ENCODE results near the gene NUP188. TPM values are rescaled to one million over a fixed set of nuclear protein-coding genes. Genes with fewer than 3 reads are reported as not detected.

The NUP188 gene, protein sequence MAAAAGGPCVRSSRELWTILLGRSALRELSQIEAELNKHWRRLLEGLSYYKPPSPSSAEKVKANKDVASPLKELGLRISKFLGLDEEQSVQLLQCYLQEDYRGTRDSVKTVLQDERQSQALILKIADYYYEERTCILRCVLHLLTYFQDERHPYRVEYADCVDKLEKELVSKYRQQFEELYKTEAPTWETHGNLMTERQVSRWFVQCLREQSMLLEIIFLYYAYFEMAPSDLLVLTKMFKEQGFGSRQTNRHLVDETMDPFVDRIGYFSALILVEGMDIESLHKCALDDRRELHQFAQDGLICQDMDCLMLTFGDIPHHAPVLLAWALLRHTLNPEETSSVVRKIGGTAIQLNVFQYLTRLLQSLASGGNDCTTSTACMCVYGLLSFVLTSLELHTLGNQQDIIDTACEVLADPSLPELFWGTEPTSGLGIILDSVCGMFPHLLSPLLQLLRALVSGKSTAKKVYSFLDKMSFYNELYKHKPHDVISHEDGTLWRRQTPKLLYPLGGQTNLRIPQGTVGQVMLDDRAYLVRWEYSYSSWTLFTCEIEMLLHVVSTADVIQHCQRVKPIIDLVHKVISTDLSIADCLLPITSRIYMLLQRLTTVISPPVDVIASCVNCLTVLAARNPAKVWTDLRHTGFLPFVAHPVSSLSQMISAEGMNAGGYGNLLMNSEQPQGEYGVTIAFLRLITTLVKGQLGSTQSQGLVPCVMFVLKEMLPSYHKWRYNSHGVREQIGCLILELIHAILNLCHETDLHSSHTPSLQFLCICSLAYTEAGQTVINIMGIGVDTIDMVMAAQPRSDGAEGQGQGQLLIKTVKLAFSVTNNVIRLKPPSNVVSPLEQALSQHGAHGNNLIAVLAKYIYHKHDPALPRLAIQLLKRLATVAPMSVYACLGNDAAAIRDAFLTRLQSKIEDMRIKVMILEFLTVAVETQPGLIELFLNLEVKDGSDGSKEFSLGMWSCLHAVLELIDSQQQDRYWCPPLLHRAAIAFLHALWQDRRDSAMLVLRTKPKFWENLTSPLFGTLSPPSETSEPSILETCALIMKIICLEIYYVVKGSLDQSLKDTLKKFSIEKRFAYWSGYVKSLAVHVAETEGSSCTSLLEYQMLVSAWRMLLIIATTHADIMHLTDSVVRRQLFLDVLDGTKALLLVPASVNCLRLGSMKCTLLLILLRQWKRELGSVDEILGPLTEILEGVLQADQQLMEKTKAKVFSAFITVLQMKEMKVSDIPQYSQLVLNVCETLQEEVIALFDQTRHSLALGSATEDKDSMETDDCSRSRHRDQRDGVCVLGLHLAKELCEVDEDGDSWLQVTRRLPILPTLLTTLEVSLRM (N-terminal part only)
- total RNA-seq (2022) (80.9 and 85.7 TPM in 2 replicates), Bru-seq, nascent RNA (percentile 68 among the genes with signal in this experiment), BruChase-seq, experiment 1, labeled RNA remaining after a 2-hour chase (percentile 80 among the genes with signal in this experiment), BruChase-seq, experiment 2, labeled RNA remaining after a 6-hour chase (percentile 89 among the genes with signal in this experiment)
- long read RNA-seq, full-length matches to known transcripts, result 60 of 131 reads
- long read RNA-seq, partial matches to known transcripts, result 14 of 131 reads
- long read RNA-seq, other reads (novel, unspliced or antisense), result 57 of 131 reads

DNA sequence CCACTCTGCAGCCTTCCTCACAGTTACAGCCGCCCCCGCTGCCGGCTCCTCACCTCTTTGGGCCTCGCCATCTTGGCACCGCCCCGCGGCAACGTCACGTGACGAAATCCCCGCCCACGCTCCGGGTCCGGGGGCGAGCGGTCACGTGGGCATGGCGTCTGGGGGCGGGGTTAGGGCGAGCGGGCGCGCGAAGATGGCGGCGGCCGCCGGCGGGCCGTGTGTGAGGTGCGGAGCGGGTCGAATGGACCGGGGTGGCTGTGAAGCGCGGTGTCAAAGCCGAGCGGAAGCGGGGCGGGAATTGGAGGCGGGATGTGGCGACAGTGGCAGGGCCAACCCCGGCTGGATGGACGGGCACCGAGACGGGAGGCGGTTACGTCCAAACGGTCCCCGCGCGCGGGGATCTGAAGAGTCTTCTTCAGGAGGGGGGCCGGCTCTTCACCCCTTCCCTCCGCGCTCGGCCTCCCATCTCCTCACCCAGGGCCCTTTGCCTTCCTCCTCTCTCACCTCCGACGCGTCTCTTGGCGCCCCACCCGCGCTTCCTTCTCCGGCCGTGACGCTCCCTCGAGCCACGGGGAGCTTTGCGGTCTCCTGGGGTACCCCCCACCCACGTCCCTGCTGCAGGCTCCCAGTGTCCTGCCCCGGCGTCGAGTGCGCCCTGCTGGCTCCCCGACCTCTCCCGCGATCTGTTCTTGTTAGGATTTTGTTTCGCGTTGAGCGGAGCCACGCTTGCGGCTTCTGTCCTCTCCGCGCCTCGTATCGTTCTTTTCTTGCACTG lies at the start of gene NUP188, which contains the start of gene DOLK:
Gene NUP188 (plus strand): TSS at position 173 of the 775 bp plus-strand sequence. CDS start 21 bp downstream, at position 194.
Gene DOLK (minus strand): TSS at position 77 of the 775 bp plus-strand sequence. CDS start 300 bp downstream, outside the sequence.
- intact Hi-C loops (cut with micrococcal nuclease; ENCODE audit: unreplicated experiment), result loop anchor here (5.0 kb wide), 1 partner anchor 80 kb away; the partner anchor contains the start of gene SH3GLB2
- peaks cover 26% of the 10 kb centered on the region for H3K4me1 ChIP-seq

DNA sequence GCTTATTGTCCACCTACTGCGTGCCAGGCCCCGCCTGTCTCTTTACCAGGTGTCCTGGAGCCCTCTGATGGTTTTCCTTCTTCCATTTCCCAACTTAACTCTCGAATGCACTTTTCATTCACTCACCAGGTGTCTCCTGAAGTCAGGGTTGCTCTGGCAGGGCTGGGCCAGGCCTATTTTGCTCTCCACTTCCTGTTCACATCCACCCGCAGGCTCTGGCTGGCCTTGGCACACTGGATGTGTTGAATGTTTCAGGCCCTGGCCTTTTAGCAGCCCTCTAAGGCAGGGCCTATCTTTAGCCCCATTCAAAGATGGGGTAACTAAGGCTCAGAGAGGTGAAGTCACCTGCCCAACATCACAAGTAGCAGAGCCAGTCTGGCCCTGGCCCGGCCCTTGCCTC lies 49.1 kb upstream of the NUP188 start:
- Mint-ChIP-seq H3K9me3 (ENCODE audit: unreplicated experiment) (no peaks in the 10 kb centered on the region), H3K4me3 (ENCODE audit: unreplicated experiment) (no peak overlapping the region), H3K27me3 (ENCODE audit: insufficient read depth, unreplicated experiment) (no peaks in the 10 kb centered on the region), H3K4me1 (ENCODE audit: low read depth, unreplicated experiment) (no peaks in the 10 kb centered on the region), H3K36me3 (ENCODE audit: insufficient read depth, unreplicated experiment) (peaks cover 24% of the 10 kb centered on the region), H3K27ac (ENCODE audit: unreplicated experiment) (no peak overlapping the region)
- CTCF ChIA-PET, result no interaction called here
- POLR2A ChIA-PET, result no interaction called here
- no peaks in the 10 kb centered on the region; the same call in 1 of the 2 replicates for H3K36me3 ChIP-seq (ENCODE audit: control insufficient read depth, insufficient read depth, low read length)
- intact Hi-C loops (cut with micrococcal nuclease; ENCODE audit: unreplicated experiment), result no loop called here
- H3K4me1 ChIP-seq, result no peaks in the 10 kb centered on the region
- H3K27me3 ChIP-seq (replicated peaks; ENCODE audit: control insufficient read depth, insufficient read depth, low read length), result no peaks in the 10 kb centered on the region
- no peak overlapping the region for H3K4me3 ChIP-seq (ENCODE audit: low read depth, low read length)
- BruUV-seq (replicated peaks), result no TSS peak
- H3K9me3 ChIP-seq, result no peaks in the 10 kb centered on the region
- no peak for DNase-seq
- TF ChIP-seq, protein P1, sequence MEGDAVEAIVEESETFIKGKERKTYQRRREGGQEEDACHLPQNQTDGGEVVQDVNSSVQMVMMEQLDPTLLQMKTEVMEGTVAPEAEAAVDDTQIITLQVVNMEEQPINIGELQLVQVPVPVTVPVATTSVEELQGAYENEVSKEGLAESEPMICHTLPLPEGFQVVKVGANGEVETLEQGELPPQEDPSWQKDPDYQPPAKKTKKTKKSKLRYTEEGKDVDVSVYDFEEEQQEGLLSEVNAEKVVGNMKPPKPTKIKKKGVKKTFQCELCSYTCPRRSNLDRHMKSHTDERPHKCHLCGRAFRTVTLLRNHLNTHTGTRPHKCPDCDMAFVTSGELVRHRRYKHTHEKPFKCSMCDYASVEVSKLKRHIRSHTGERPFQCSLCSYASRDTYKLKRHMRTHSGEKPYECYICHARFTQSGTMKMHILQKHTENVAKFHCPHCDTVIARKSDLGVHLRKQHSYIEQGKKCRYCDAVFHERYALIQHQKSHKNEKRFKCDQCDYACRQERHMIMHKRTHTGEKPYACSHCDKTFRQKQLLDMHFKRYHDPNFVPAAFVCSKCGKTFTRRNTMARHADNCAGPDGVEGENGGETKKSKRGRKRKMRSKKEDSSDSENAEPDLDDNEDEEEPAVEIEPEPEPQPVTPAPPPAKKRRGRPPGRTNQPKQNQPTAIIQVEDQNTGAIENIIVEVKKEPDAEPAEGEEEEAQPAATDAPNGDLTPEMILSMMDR (IDR thresholded peaks at IDR 0.05; ENCODE audit: insufficient read depth in 1 of 2, low read depth in 1 of 2, low read length in 1 of 2, severe bottlenecking in 1 of 2, unreplicated experiment in 1 of 2), result no peak

More for the DNA sequence above, at the start of gene NUP188, which contains the start of gene DOLK:
- H3K36me3 Mint-ChIP-seq (ENCODE audit: insufficient read depth, unreplicated experiment), result peaks cover 32% of the 10 kb centered on the region
- no peaks in the 10 kb centered on the region for H3K9me3 ChIP-seq
- peaks cover 24% of the 10 kb centered on the region for H3K4me1 Mint-ChIP-seq (ENCODE audit: low read depth, unreplicated experiment)
- peak within 1 kb of the TSS; percentile 92 for H3K4me3 Mint-ChIP-seq (ENCODE audit: unreplicated experiment)
- POLR2A ChIA-PET, result interaction anchor here (0.9 kb wide), 1 partner anchor 128 kb away, joined by 3 read pairs; no protein-coding TSS in a partner anchor
- peak within 1 kb of the TSS; percentile 98 for H3K4me3 ChIP-seq (ENCODE audit: low read depth, low read length)
- no peaks in the 10 kb centered on the region for H3K9me3 Mint-ChIP-seq (ENCODE audit: unreplicated experiment)
- H3K27me3 Mint-ChIP-seq (ENCODE audit: insufficient read depth, unreplicated experiment), result no peaks in the 10 kb centered on the region
- H3K27me3 ChIP-seq (replicated peaks; ENCODE audit: control insufficient read depth, insufficient read depth, low read length), result no peaks in the 10 kb centered on the region
- BruUV-seq (replicated peaks), result TSS peak; percentile 48
- H3K36me3 ChIP-seq (ENCODE audit: control insufficient read depth, insufficient read depth, low read length), result no peaks in the 10 kb centered on the region; the same call in 1 of the 2 replicates
- CTCF ChIA-PET, result interaction anchor here (0.6 to 1.0 kb wide), 2 partner anchors 57 to 81 kb away, joined by 3 to 5 read pairs; partner anchors contain the start of gene SH3GLB2
- TF ChIP-seq, protein P1 (IDR thresholded peaks at IDR 0.05; ENCODE audit: insufficient read depth in 1 of 2, low read depth in 1 of 2, low read length in 1 of 2, severe bottlenecking in 1 of 2, unreplicated experiment in 1 of 2), result no peak
- peak; percentile 94 to 98 for DNase-seq
- H3K27ac Mint-ChIP-seq (ENCODE audit: unreplicated experiment), result peak within 1 kb of the TSS; percentile 96
